Measurements from ENCODE around the gene BCOR. TPM values are rescaled to one million over a fixed set of nuclear protein-coding genes. Genes with fewer than 3 reads are reported as not detected.

BCOR gene
- total RNA-seq, 1 experiment from 2014 or later: 0.68 TPM

GRCh38 chrX:40108959-40109287, 11.2 kb upstream of the BCOR start:
- Histone ChIP-seq H3K36me3 (ENCODE audit: low read depth) (no peaks in the 10 kb centered on the region), H4K20me1 (ENCODE audit: insufficient read depth) (no peaks in the 10 kb centered on the region), H3K27me3 (ENCODE audit: insufficient read depth, low read depth) (no peaks in the 10 kb centered on the region), H3F3A (ENCODE audit: insufficient read depth, low read depth) (no peaks in the 10 kb centered on the region), H3K4me3 (peak overlapping the region; percentile 54; the same call in 1 of the 2 replicates), H2AFZ (no peak overlapping the region), H3K9me3 (ENCODE audit: insufficient read depth, low read depth) (no peaks in the 10 kb centered on the region), H3K4me2 (peak overlapping the region; percentile 66), H3K9me2 (ENCODE audit: insufficient read depth) (no peaks in the 10 kb centered on the region), H3K4me1 (replicated peaks; ENCODE audit: insufficient read depth) (no peaks in the 10 kb centered on the region), H3K27ac (peak overlapping the region; percentile 54; the same call in 1 of the 2 replicates), H3K79me2 (ENCODE audit: low read depth) (peaks cover 6% of the 10 kb centered on the region; the same call in 1 of the 2 replicates)
- TF ChIP-seq EZH2 (IDR thresholded peaks at IDR 0.05; ENCODE audit: low read depth): no peak
- TF ChIP-seq, protein P1, sequence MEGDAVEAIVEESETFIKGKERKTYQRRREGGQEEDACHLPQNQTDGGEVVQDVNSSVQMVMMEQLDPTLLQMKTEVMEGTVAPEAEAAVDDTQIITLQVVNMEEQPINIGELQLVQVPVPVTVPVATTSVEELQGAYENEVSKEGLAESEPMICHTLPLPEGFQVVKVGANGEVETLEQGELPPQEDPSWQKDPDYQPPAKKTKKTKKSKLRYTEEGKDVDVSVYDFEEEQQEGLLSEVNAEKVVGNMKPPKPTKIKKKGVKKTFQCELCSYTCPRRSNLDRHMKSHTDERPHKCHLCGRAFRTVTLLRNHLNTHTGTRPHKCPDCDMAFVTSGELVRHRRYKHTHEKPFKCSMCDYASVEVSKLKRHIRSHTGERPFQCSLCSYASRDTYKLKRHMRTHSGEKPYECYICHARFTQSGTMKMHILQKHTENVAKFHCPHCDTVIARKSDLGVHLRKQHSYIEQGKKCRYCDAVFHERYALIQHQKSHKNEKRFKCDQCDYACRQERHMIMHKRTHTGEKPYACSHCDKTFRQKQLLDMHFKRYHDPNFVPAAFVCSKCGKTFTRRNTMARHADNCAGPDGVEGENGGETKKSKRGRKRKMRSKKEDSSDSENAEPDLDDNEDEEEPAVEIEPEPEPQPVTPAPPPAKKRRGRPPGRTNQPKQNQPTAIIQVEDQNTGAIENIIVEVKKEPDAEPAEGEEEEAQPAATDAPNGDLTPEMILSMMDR (conservative IDR thresholded peaks at IDR 0.05): no peak
- ChIA-PET CTCF (no interaction called here), POLR2A (ENCODE audit: unreplicated experiment) (no interaction called here)
- peak in 1 of 2 experiments; percentile 66 for DNase-seq
- BruUV-seq (replicated peaks): no TSS peak
- intact Hi-C loops (cut with micrococcal nuclease; ENCODE audit: unreplicated experiment): loop anchor here (5.0 kb wide), 1 partner anchor 43 kb away; no protein-coding TSS in a partner anchor

GRCh38 chrX:40108162-40108958, 10.6 kb upstream of the BCOR start:
- no peak for DNase-seq
- Histone ChIP-seq H2AFZ (no peak overlapping the region), H3K4me3 (peak overlapping the region; percentile 54; the same call in 1 of the 2 replicates), H3F3A (ENCODE audit: insufficient read depth, low read depth) (no peaks in the 10 kb centered on the region), H3K27me3 (ENCODE audit: insufficient read depth, low read depth) (no peaks in the 10 kb centered on the region), H3K9me2 (ENCODE audit: insufficient read depth) (no peaks in the 10 kb centered on the region), H3K4me1 (replicated peaks; ENCODE audit: insufficient read depth) (no peaks in the 10 kb centered on the region), H4K20me1 (ENCODE audit: insufficient read depth) (no peaks in the 10 kb centered on the region), H3K36me3 (ENCODE audit: low read depth) (no peaks in the 10 kb centered on the region), H3K4me2 (peak overlapping the region; percentile 66), H3K79me2 (ENCODE audit: low read depth) (peaks cover 10% of the 10 kb centered on the region; the same call in 1 of the 2 replicates), H3K9me3 (ENCODE audit: insufficient read depth, low read depth) (no peaks in the 10 kb centered on the region), H3K27ac (peak overlapping the region; percentile 54)
- no peak for TF ChIP-seq EZH2 (IDR thresholded peaks at IDR 0.05; ENCODE audit: low read depth)
- TF ChIP-seq, protein P1 (conservative IDR thresholded peaks at IDR 0.05): no peak
- intact Hi-C loops (cut with micrococcal nuclease; ENCODE audit: unreplicated experiment): loop anchor here (5.0 kb wide), 1 partner anchor 44 kb away; no protein-coding TSS in a partner anchor
- ChIA-PET POLR2A (ENCODE audit: unreplicated experiment) (interaction anchor here (0.7 kb wide), 1 partner anchor 10 kb away, joined by 3 read pairs; no protein-coding TSS in a partner anchor), CTCF (no interaction called here)
- BruUV-seq (replicated peaks): no TSS peak

- Histone ChIP-seq H2AFZ (no peak overlapping the region), H3K4me1 (replicated peaks; ENCODE audit: insufficient read depth) (no peaks in the 10 kb centered on the region), H3K9me3 (ENCODE audit: insufficient read depth, low read depth) (no peaks in the 10 kb centered on the region), H3F3A (ENCODE audit: insufficient read depth, low read depth) (no peaks in the 10 kb centered on the region), H3K9me2 (ENCODE audit: insufficient read depth) (no peaks in the 10 kb centered on the region), H3K4me2 (peak overlapping the region; percentile 66), H3K79me2 (ENCODE audit: low read depth) (peaks cover 10% of the 10 kb centered on the region; the same call in 1 of the 2 replicates), H3K27me3 (ENCODE audit: insufficient read depth, low read depth) (no peaks in the 10 kb centered on the region), H3K27ac (peak overlapping the region; percentile 54), H4K20me1 (ENCODE audit: insufficient read depth) (no peaks in the 10 kb centered on the region), H3K4me3 (peak overlapping the region; percentile 54), H3K36me3 (ENCODE audit: low read depth) (no peaks in the 10 kb centered on the region)
- CTCF ChIA-PET: no interaction called here
- intact Hi-C loops (cut with micrococcal nuclease; ENCODE audit: unreplicated experiment): loop anchor here (5.0 kb wide), 1 partner anchor 45 kb away; no protein-coding TSS in a partner anchor
- TF ChIP-seq EZH2 (IDR thresholded peaks at IDR 0.05; ENCODE audit: low read depth): no peak
- TF ChIP-seq, protein P1 (conservative IDR thresholded peaks at IDR 0.05): no peak
- no TSS peak for BruUV-seq (replicated peaks)
- DNase-seq: peak; percentile 53 to 64
- POLR2A ChIA-PET (ENCODE audit: unreplicated experiment): interaction anchor here (0.7 kb wide), 1 partner anchor 9 kb away, joined by 3 read pairs; no protein-coding TSS in a partner anchor
Observed at GRCh38 chrX:40107291-40108161, 9.8 kb upstream of the BCOR start.

Data from PC-9 (cell line).